HCT116 (cell line): ENCODE results near the gene CYSTM1. TPM values are rescaled to one million over a fixed set of nuclear protein-coding genes. Genes with fewer than 3 reads are reported as not detected.

Experiments
- ATAC-seq: fragments of 200-7000 bp; cut with Tn5 transposase; 2 replicates; pipeline ENCODE4 v1.9.1; 2020; ENCODE audit warnings: mild to moderate bottlenecking, moderate library complexity
- BruUV-seq: library from RNA; stranded (reverse); fragments of 400-500 nt; replicated peaks from 2 replicates; lab custom pipeline; 2021; lab: Mats Ljungman, UMichigan
- CTCF ChIA-PET: fragments of 300-600 bp; sonication (Branson Sonifier 250); formaldehyde crosslinking; loops from one replicate; lab custom pipeline; 2021; ENCODE audit warnings: antibody characterized with exemption; lab: Charles Lee
- POLR2A ChIA-PET: fragments of 300-600, 350-600 bp; sonication (Branson Sonifier 250); formaldehyde crosslinking; loops from one replicate; lab custom pipeline; 2021; ENCODE audit warnings: antibody characterized with exemption; lab: Charles Lee
- RAD21 ChIA-PET, 2 experiments: fragments of 300-600 bp; sonication (Branson Sonifier 250); formaldehyde crosslinking; loops; one replicate each; lab custom pipeline; 2023; ENCODE audit warnings: low total read pairs in 2 of 2; ENCODE audit not compliant: uncharacterized antibody in 2 of 2, unreplicated experiment in 2 of 2, low non-redundant PET in 1 of 2; lab: Charles Lee
- DNase-seq: peaks from one replicate; pipeline ENCODE4 v3.0.0-alpha.2; 2010; ENCODE audit warnings: low read depth, low spot score
- H2AFZ ChIP-seq: fragments of 200-600 bp; shearing (Covaris generic), sonication (generic); 2 replicates; pipeline ENCODE4 v1.6.1; 2017; ENCODE audit warnings: low read depth, mixed run types, mixed read lengths, antibody characterized with exemption, low read length; ENCODE audit not compliant: poor library complexity, severe bottlenecking
- H3K27ac ChIP-seq: 2 replicates; pipeline ENCODE4 v1.5.1; 2012; ENCODE audit warnings: low read depth, low read length
- H3K27me3 ChIP-seq: fragments of 200-600 bp; sonication (generic); 2 replicates; pipeline ENCODE4 v1.6.1; 2016; ENCODE audit warnings: mixed run types, low read length, mixed read lengths; ENCODE audit not compliant: insufficient read depth
- H3K36me3 ChIP-seq, 2 experiments: fragments of 200-500 bp in 1 of 2; fragments of 200-600 bp in 1 of 2; sonication (Bioruptor generic) in 1 of 2; sonication (generic) in 1 of 2; 2 replicates each; pipeline versions ENCODE4 v1.5.1 to v1.6.1; 2014 to 2016; ENCODE audit warnings: low read length in 2 of 2, inconsistent platforms in 1 of 2, mixed read lengths in 1 of 2, mixed run types in 1 of 2; ENCODE audit not compliant: insufficient read depth in 2 of 2, control insufficient read depth in 1 of 2
- H3K4me1 ChIP-seq, 2 experiments: fragments of 200-600 bp in 1 of 2; sonication (generic) in 1 of 2; 2 replicates each; pipeline versions ENCODE4 v1.5.1 to v1.6.1; 2012 to 2017; ENCODE audit warnings: low read length in 2 of 2, inconsistent platforms in 1 of 2, mild to moderate bottlenecking in 1 of 2, mixed read lengths in 1 of 2, mixed run types in 1 of 2, moderate library complexity in 1 of 2; ENCODE audit not compliant: insufficient read depth in 2 of 2, control insufficient read depth in 1 of 2
- H3K4me2 ChIP-seq: fragments of 200-600 bp; sonication (generic); 2 replicates; pipeline ENCODE4 v1.6.1; 2017; ENCODE audit warnings: mixed run types, low read length, mixed read lengths
- H3K4me3 ChIP-seq, 2 experiments: fragments of 200-600 bp in 1 of 2; sonication (generic) in 1 of 2; replicated peaks in 1 of 2; 2 replicates each; pipeline ENCODE4 v1.5.1; 2011 to 2016; ENCODE audit warnings: low read length in 2 of 2, control low read depth in 1 of 2, low read depth in 1 of 2, mild to moderate bottlenecking in 1 of 2, mixed read lengths in 1 of 2, mixed run types in 1 of 2
- H3K79me2 ChIP-seq: fragments of 200-600 bp; sonication (generic); 2 replicates; pipeline ENCODE4 v1.6.1; 2017; ENCODE audit warnings: mild to moderate bottlenecking, mixed run types, low read length, moderate library complexity, mixed read lengths; ENCODE audit not compliant: insufficient read depth
- H3K9ac ChIP-seq: fragments of 200-600 bp; sonication (generic); 2 replicates; pipeline ENCODE4 v1.6.1; 2016; ENCODE audit warnings: low read length, mixed read lengths
- H3K9me2 ChIP-seq: fragments of 200-600 bp; sonication (generic), shearing (Covaris generic); 2 replicates; pipeline ENCODE4 v1.6.1; 2017; ENCODE audit warnings: mixed run types, mild to moderate bottlenecking, moderate library complexity; ENCODE audit not compliant: insufficient read depth
- H3K9me3 ChIP-seq, 2 experiments: fragments of 200-500 bp in 1 of 2; fragments of 200-600 bp in 1 of 2; sonication (Bioruptor generic) in 1 of 2; sonication (generic) in 1 of 2; 2 replicates each; pipeline ENCODE4 v1.6.1; 2014 to 2017; ENCODE audit warnings: low read length in 2 of 2, mixed read lengths in 2 of 2, inconsistent platforms in 1 of 2, low read depth in 1 of 2, mild to moderate bottlenecking in 1 of 2, mixed run types in 1 of 2, moderate library complexity in 1 of 2; ENCODE audit not compliant: control insufficient read depth in 1 of 2, insufficient read depth in 1 of 2
- H4K20me1 ChIP-seq: fragments of 200-600 bp; sonication (generic), shearing (Covaris generic); 2 replicates; pipeline ENCODE4 v1.6.1; 2017; ENCODE audit warnings: mixed run types, mild to moderate bottlenecking, moderate library complexity; ENCODE audit not compliant: insufficient read depth
- SRF ChIP-seq: IDR thresholded peaks from 2 replicates; pipeline ENCODE4 v1.6.1; 2012; ENCODE audit warnings: low read depth
- intact Hi-C: fragments of 100-400 bp; cut with micrococcal nuclease; formaldehyde crosslinking; loops from 2 replicates; pipeline ENCODE4 v1.10.0; 2022
- total RNA-seq: library from RNA; stranded (reverse); gene quantifications from one replicate; pipeline ENCODE4 v1.2.1, GENCODE V29; 2021; ENCODE audit not compliant: unreplicated experiment
- TF ChIP-seq, protein P1 (sequence below): IDR thresholded peaks from 2 replicates; pipeline ENCODE4 v1.6.1; 2012; ENCODE audit warnings: low read depth
- TF ChIP-seq, protein P2 (sequence below), 3 experiments: fragments of 200-600 bp in 1 of 3; sonication (generic) in 1 of 3; IDR thresholded peaks in 2 of 3; conservative IDR thresholded peaks in 1 of 3; 2 replicates each; pipeline ENCODE4 v1.5.1; 2012 to 2017; ENCODE audit warnings: low read depth in 2 of 3, low read length in 2 of 3, antibody characterized with exemption in 1 of 3, borderline replicate concordance in 1 of 3, control low read depth in 1 of 3, mild to moderate bottlenecking in 1 of 3, mixed read lengths in 1 of 3, mixed run types in 1 of 3, moderate library complexity in 1 of 3; ENCODE audit not compliant: insufficient read depth in 1 of 3

Gene CYSTM1
- total RNA-seq, 1 experiment from 2014 or later = 56.0 TPM

DNA sequence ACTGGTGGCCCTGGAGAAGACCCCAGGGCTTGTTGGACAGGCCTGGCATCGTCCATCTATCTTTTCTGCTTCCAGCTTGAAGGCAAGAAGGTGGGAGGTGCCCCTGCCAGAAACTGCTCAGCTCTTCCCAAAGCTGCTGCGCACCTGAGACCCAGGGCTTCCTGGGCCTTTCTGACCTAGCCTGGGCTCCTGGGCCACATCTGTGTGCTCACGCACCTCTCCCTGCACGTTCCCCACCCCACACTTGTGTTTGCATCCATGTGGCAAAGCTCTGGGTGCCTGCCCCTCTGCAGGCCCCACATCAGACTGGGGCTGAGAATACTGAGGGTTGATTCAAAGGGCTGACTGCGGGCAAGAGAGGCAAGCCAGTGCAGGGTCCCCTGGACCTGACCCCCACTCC, 64.5 kb downstream of the CYSTM1 start:
- no peaks in the 10 kb centered on the region for H4K20me1 ChIP-seq
- no peak overlapping the region for H2AFZ ChIP-seq
- no peak for DNase-seq
- ChIA-PET POLR2A (interaction anchor here (1.3 to 7.0 kb wide), 2 partner anchors 106 to 119 kb away, joined by 4 to 57 read pairs; partner anchors contain the start of gene HBEGF), CTCF (interaction anchor here (0.6 to 8.0 kb wide), 24 partner anchors 9 to 481 kb away, joined by 3 to 186 read pairs (median 6); partner anchors contain the start of genes HBEGF and SLC4A9), RAD21 (interaction anchor here (0.7 to 1.5 kb wide), 7 partner anchors 70 to 119 kb away, joined by 3 to 17 read pairs (median 6); partner anchors contain the start of gene HBEGF (in 2 of the 2))
- H3K27me3 ChIP-seq = no peaks in the 10 kb centered on the region
- H3K36me3 ChIP-seq = peaks cover 0 to 3% of the 10 kb centered on the region in 2 experiments; a peak in 1 of 4 replicates
- intact Hi-C loops = no loop called here
- H3K27ac ChIP-seq = no peak overlapping the region
- no peaks in the 10 kb centered on the region for H3K9me3 ChIP-seq
- no peak overlapping the region for H3K4me2 ChIP-seq
- peaks cover 22 to 28% of the 10 kb centered on the region in 2 experiments for H3K4me1 ChIP-seq
- no peaks in the 10 kb centered on the region for H3K9me2 ChIP-seq
- peaks cover 9% of the 10 kb centered on the region; the same call in 1 of the 2 replicates for H3K79me2 ChIP-seq
- H3K9ac ChIP-seq = no peak overlapping the region
- ATAC-seq = peak; percentile 2; the same call in 1 of the 2 replicates
- no peak overlapping the region for H3K4me3 ChIP-seq
- no TSS peak for BruUV-seq
- no peak for TF ChIP-seq SRF

DNA sequence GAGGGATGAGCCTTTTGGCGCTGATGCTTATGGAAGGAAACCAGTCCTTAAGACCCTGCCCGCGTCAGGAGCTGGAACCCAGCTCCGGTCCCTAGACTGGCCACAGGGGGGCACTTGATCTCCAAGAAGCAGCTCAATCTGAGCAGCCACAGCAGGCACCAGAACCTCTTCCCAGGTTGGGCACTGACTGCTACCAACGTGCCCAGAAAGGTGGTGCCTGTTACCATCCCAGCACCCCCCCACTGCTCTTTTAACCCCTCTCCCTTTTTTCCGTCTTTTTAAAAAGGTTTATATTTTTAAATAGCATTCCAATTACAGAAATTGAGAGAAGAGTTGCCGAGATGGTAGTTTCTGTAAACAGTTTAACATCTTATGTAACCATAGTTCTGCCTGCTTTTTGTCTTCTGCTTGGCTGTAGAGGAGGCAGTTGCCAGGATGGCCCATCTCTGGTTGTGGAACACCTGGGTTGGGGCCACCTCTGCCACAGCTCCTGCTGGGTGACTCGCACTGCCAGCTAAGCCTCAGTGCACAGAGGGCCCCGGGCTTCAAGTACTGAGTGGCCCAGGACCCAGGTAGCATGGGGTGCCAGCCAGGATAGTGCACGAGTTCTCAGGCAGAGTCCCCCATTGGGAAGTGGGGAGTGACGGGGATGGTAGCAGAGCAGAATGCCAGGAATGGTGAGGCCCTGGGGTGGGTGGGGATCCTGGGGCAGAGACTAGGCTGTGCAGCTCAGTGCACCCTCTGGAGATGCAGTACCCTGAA, 65.1 kb downstream of the CYSTM1 start:
- Histone ChIP-seq H3K27ac (no peak overlapping the region), H3K9me2 (no peaks in the 10 kb centered on the region), H4K20me1 (no peaks in the 10 kb centered on the region), H2AFZ (no peak overlapping the region), H3K4me3 (no peak overlapping the region), H3K4me1 (peaks cover 25 to 33% of the 10 kb centered on the region in 2 experiments), H3K9me3 (no peaks in the 10 kb centered on the region), H3K4me2 (peak overlapping the region; percentile 31; the same call in 1 of the 2 replicates), H3K36me3 (peaks cover 0 to 7% of the 10 kb centered on the region in 2 experiments; a peak in 1 of 4 replicates), H3K27me3 (no peaks in the 10 kb centered on the region), H3K9ac (0 out of 2 replicates have a peak overlapping the region, but pooled peaks have one; percentile 7), H3K79me2 (peaks cover 12% of the 10 kb centered on the region; the same call in 1 of the 2 replicates)
- DNase-seq (no peak), ATAC-seq (peak; percentile 74)
- BruUV-seq = no TSS peak
- ChIA-PET POLR2A (interaction anchor here (1.3 to 7.0 kb wide), 3 partner anchors 12 to 119 kb away, joined by 3 to 57 read pairs (median 4); partner anchors contain the start of gene HBEGF), CTCF (interaction anchor here (0.6 to 8.0 kb wide), 26 partner anchors 10 to 480 kb away, joined by 3 to 186 read pairs (median 6); partner anchors contain the start of genes HBEGF and SLC4A9), RAD21 (interaction anchor here (0.7 to 1.5 kb wide), 8 partner anchors 70 to 119 kb away, joined by 3 to 17 read pairs (median 6); partner anchors contain the start of gene HBEGF (in 2 of the 2))
- intact Hi-C loops = loop anchor here (5.0 kb wide), 1 partner anchor 477 kb away; no protein-coding TSS in a partner anchor
- TF ChIP-seq, protein P1, sequence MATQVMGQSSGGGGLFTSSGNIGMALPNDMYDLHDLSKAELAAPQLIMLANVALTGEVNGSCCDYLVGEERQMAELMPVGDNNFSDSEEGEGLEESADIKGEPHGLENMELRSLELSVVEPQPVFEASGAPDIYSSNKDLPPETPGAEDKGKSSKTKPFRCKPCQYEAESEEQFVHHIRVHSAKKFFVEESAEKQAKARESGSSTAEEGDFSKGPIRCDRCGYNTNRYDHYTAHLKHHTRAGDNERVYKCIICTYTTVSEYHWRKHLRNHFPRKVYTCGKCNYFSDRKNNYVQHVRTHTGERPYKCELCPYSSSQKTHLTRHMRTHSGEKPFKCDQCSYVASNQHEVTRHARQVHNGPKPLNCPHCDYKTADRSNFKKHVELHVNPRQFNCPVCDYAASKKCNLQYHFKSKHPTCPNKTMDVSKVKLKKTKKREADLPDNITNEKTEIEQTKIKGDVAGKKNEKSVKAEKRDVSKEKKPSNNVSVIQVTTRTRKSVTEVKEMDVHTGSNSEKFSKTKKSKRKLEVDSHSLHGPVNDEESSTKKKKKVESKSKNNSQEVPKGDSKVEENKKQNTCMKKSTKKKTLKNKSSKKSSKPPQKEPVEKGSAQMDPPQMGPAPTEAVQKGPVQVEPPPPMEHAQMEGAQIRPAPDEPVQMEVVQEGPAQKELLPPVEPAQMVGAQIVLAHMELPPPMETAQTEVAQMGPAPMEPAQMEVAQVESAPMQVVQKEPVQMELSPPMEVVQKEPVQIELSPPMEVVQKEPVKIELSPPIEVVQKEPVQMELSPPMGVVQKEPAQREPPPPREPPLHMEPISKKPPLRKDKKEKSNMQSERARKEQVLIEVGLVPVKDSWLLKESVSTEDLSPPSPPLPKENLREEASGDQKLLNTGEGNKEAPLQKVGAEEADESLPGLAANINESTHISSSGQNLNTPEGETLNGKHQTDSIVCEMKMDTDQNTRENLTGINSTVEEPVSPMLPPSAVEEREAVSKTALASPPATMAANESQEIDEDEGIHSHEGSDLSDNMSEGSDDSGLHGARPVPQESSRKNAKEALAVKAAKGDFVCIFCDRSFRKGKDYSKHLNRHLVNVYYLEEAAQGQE = no peak
- TF ChIP-seq, protein P2, sequence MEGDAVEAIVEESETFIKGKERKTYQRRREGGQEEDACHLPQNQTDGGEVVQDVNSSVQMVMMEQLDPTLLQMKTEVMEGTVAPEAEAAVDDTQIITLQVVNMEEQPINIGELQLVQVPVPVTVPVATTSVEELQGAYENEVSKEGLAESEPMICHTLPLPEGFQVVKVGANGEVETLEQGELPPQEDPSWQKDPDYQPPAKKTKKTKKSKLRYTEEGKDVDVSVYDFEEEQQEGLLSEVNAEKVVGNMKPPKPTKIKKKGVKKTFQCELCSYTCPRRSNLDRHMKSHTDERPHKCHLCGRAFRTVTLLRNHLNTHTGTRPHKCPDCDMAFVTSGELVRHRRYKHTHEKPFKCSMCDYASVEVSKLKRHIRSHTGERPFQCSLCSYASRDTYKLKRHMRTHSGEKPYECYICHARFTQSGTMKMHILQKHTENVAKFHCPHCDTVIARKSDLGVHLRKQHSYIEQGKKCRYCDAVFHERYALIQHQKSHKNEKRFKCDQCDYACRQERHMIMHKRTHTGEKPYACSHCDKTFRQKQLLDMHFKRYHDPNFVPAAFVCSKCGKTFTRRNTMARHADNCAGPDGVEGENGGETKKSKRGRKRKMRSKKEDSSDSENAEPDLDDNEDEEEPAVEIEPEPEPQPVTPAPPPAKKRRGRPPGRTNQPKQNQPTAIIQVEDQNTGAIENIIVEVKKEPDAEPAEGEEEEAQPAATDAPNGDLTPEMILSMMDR (IDR thresholded peaks at IDR 0.05 in 2 of 3, conservative IDR thresholded peaks at IDR 0.05 in 1 of 3; ENCODE audit: borderline replicate concordance in 1 of 3, insufficient read depth in 1 of 3, low read depth in 2 of 3, low read length in 2 of 3) = peak in 2 of 3 experiments; percentile 74 to 76; a peak in 4 of 6 replicates
